GM12878 (cell line): ENCODE data around the gene ITGA7. TPM values are rescaled to one million over a fixed set of nuclear protein-coding genes. Genes with fewer than 3 reads are reported as not detected.

ENCODE experiments used
- ATAC-seq: fragments of 200-7000 bp; cut with Tn5 transposase; 3 replicates; pipeline ENCODE4 v1.9.1; 2020; ENCODE audit warnings: mild to moderate bottlenecking, moderate library complexity
- BruUV-seq: library from RNA; stranded (reverse); fragments of 400-500 nt; replicated peaks from 2 replicates; lab custom pipeline; 2021; lab: Mats Ljungman, UMichigan
- CTCF ChIA-PET: fragments of 300-600 bp; sonication (Branson Sonifier 250); formaldehyde crosslinking; extraction: SDS; loops from one replicate; lab custom pipeline; 2021; ENCODE audit warnings: inconsistent platforms; lab: Yijun Ruan, JAX
- POLR2A ChIA-PET: fragments of 350-600 bp; formaldehyde crosslinking; extraction: SDS; loops from one replicate; lab custom pipeline; 2021; ENCODE audit warnings: inconsistent platforms; lab: Charles Lee
- RAD21 ChIA-PET: fragments of 300-600 bp; sonication (Branson Sonifier 250); formaldehyde crosslinking; loops from one replicate; lab custom pipeline; 2023; ENCODE audit warnings: antibody characterized with exemption; ENCODE audit not compliant: unreplicated experiment; lab: Charles Lee
- SMC1A ChIA-PET: fragments of 300-600 bp; sonication (Branson Sonifier 250); formaldehyde crosslinking; loops from one replicate; lab custom pipeline; 2023; ENCODE audit not compliant: unreplicated experiment, uncharacterized antibody; lab: Charles Lee
- DNase-seq: peaks from one replicate; pipeline ENCODE4 v3.0.0-alpha.2; 2011; ENCODE audit warnings: low read depth, low spot score
- FAIRE-seq: peaks from 3 replicates; lab custom pipeline; 2011; peaks lifted over from hg19 to GRCh38; lab: Jason Lieb, UNC
- H2AFZ ChIP-seq: 2 replicates; pipeline ENCODE4 v1.6.0; 2011; ENCODE audit warnings: low read depth, low read length, control low read depth; ENCODE audit not compliant: control insufficient read depth
- H3K27ac ChIP-seq: 2 replicates; pipeline ENCODE4 v1.5.1; 2011; ENCODE audit warnings: control low read depth; ENCODE audit not compliant: control insufficient read depth, insufficient read depth
- H3K27me3 ChIP-seq, 2 experiments: replicated peaks in 1 of 2; 2 replicates each; pipeline versions ENCODE4 v1.6.0 to v1.6.1; 2011; ENCODE audit warnings: low read length in 1 of 2; ENCODE audit not compliant: control insufficient read depth in 2 of 2, insufficient read depth in 2 of 2
- H3K36me3 ChIP-seq, 2 experiments: 2 replicates each; pipeline ENCODE4 v1.5.1; 2011; ENCODE audit warnings: low read length in 1 of 2; ENCODE audit not compliant: control insufficient read depth in 2 of 2, insufficient read depth in 2 of 2
- H3K4me1 ChIP-seq: 2 replicates; pipeline ENCODE4 v1.6.1; 2011; ENCODE audit warnings: mild to moderate bottlenecking, low read length, moderate library complexity, mixed read lengths; ENCODE audit not compliant: control insufficient read depth, insufficient read depth
- H3K4me2 ChIP-seq: 2 replicates; pipeline ENCODE4 v1.6.0; 2011; ENCODE audit warnings: control low read depth; ENCODE audit not compliant: control insufficient read depth, insufficient read depth
- H3K4me3 ChIP-seq: fragments of 200-600 bp; sonication (generic); 2 replicates; pipeline ENCODE4 v1.5.1; 2016
- H3K79me2 ChIP-seq: 2 replicates; pipeline ENCODE4 v1.6.0; 2011; ENCODE audit warnings: low read length; ENCODE audit not compliant: control insufficient read depth, insufficient read depth
- H3K9ac ChIP-seq: 2 replicates; pipeline ENCODE4 v1.8.0; 2011; ENCODE audit warnings: low read length, control low read depth, mixed read lengths; ENCODE audit not compliant: control insufficient read depth, insufficient read depth
- H3K9me3 ChIP-seq: replicated peaks from 3 replicates; pipeline ENCODE4 v1.5.1; 2011; ENCODE audit warnings: mild to moderate bottlenecking, low read length; ENCODE audit not compliant: control insufficient read depth, insufficient read depth
- H4K20me1 ChIP-seq: 2 replicates; pipeline ENCODE4 v1.6.0; 2011; ENCODE audit not compliant: control insufficient read depth, insufficient read depth
- BRCA1 ChIP-seq: IDR thresholded peaks from 2 replicates; pipeline ENCODE4 v1.6.1; 2011; ENCODE audit warnings: low read depth, low read length, improper control_type of control experiment
- FOS ChIP-seq: IDR thresholded peaks from 3 replicates; pipeline ENCODE4 v1.6.1; 2011; ENCODE audit warnings: borderline replicate concordance; ENCODE audit not compliant: insufficient read length; ENCODE audit errors: extremely low read depth
- MXI1 ChIP-seq: fragments of 150-350 bp; IDR thresholded peaks from 2 replicates; pipeline ENCODE4 v1.6.1; 2011; ENCODE audit warnings: low read depth, mild to moderate bottlenecking, inconsistent platforms, low read length, improper control_type of control experiment
- PML ChIP-seq: IDR thresholded peaks from 2 replicates; pipeline ENCODE4 v1.6.1; 2012; ENCODE audit warnings: low read length, inconsistent platforms
- SMARCA5 ChIP-seq: fragments of 450-650 bp; IDR thresholded peaks from 2 replicates; pipeline ENCODE4 v1.6.1; 2017; ENCODE audit warnings: mild to moderate bottlenecking
- STAT3 ChIP-seq: IDR thresholded peaks from 2 replicates; pipeline ENCODE4 v1.6.1; 2011; ENCODE audit warnings: low read depth, low read length, improper control_type of control experiment
- SUPT20H ChIP-seq: IDR thresholded peaks from 2 replicates; pipeline ENCODE4 v1.6.1; 2011; ENCODE audit warnings: low read depth, mild to moderate bottlenecking, low read length, moderate library complexity, borderline replicate concordance; ENCODE audit not compliant: control insufficient read depth
- YY1 ChIP-seq: IDR thresholded peaks from 2 replicates; pipeline ENCODE4 v1.6.1; 2011; ENCODE audit warnings: low read depth, mild to moderate bottlenecking, low read length
- WGBS: methylation state at CpG from one replicate; pipeline ENCODE4 v1.1.6; 2016; ENCODE audit warnings: low lambda C conversion rate; ENCODE audit not compliant: insufficient replicate concordance, insufficient coverage; ENCODE audit errors: missing lambda C conversion rate; 5-methylcytosine and 5-hydroxymethylcytosine counted together
- in situ Hi-C: fragments of 300-500 bp; cut with MboI; formaldehyde crosslinking; loops from 9 replicates; pipeline ENCODE4 v1.14.3; 2018; ENCODE audit warnings: mixed read lengths
- intact Hi-C: fragments of 100-400 bp; cut with micrococcal nuclease; formaldehyde crosslinking; loops from one replicate; pipeline ENCODE4 v1.14.2; 2022; ENCODE audit not compliant: unreplicated experiment
- polyA plus RNA-seq, 11 experiments: library from polyadenylated mRNA; depleted of rRNA in 4 of 11; unstranded in 6 of 11; stranded (reverse) in 5 of 11; fragments of >200 nt; fragmentation: Nextera tagmentation in 4 of 11; fragmentation: Illumina TruSeq in 1 of 11; extraction: Ambion mirVana in 4 of 11; extraction: Trizol in 1 of 11; gene quantifications; 1 replicate in 1 of 11; 2 replicates in 10 of 11; pipeline versions ENCODE4 v1.2.1 to v1.2.3, GENCODE V29; 2011 to 2016; ENCODE audit warnings: inconsistent platforms in 2 of 11, missing spikeins in 2 of 11, low read depth in 1 of 11
- total RNA-seq, 4 experiments: library from RNA; depleted of rRNA in 3 of 4; stranded (reverse); fragments of >200 nt in 3 of 4; fragmentation: Illumina TruSeq in 1 of 4; extraction: Trizol in 1 of 4; gene quantifications; 2 replicates each; pipeline versions ENCODE4 v1.2.1 to v1.2.3, GENCODE V29; 2013 to 2021
- TF ChIP-seq, protein P1 (sequence below): fragments of 450-650 bp; IDR thresholded peaks from 2 replicates; pipeline ENCODE4 v1.6.1; 2017; ENCODE audit warnings: mild to moderate bottlenecking, moderate library complexity
- TF ChIP-seq, protein P2 (sequence below): IDR thresholded peaks from 2 replicates; pipeline ENCODE4 v1.6.1; 2011; ENCODE audit warnings: borderline replicate concordance, low read depth, mild to moderate bottlenecking, moderate library complexity, low read length; ENCODE audit not compliant: insufficient read depth, poor library complexity, severe bottlenecking
- TF ChIP-seq, protein P3 (sequence below): fragments of 150-350 bp; IDR thresholded peaks from 2 replicates; pipeline ENCODE4 v1.6.1; 2014; ENCODE audit warnings: mild to moderate bottlenecking, low read depth, low read length
- TF ChIP-seq, protein P4 (sequence below): fragments of 450-650 bp; IDR thresholded peaks from 2 replicates; pipeline ENCODE4 v1.6.1; 2017; ENCODE audit warnings: low read depth, mild to moderate bottlenecking, moderate library complexity

Gene ITGA7
- total and polyA plus RNA-seq, 10 of the 15 experiments (the other 5 are each of a cell fraction or from before 2014, with no cell fraction given), result 0.18 to 5.1 (median 1.5) TPM

DNA sequence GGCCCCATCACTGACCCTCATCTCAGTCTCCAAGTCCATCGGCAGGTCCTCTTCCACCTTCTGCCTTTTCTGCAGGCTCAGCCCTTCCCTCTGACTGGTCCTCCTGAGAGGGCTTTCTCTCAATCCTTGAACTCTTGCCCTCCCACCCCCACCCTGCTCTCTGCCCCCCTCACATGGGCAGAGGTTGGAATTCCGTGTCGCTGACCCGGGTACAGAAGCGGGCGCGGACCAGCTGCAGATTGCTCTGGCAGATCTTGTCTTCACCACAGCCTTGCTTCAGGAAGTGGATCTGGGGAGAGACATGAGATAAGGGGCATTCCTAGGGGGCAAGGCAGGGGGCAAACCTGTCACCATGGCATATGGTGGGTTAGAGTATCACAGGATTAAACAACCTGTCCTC, 12.4 kb downstream of the ITGA7 start:
- no peak for TF ChIP-seq MXI1
- TF ChIP-seq, protein P1, sequence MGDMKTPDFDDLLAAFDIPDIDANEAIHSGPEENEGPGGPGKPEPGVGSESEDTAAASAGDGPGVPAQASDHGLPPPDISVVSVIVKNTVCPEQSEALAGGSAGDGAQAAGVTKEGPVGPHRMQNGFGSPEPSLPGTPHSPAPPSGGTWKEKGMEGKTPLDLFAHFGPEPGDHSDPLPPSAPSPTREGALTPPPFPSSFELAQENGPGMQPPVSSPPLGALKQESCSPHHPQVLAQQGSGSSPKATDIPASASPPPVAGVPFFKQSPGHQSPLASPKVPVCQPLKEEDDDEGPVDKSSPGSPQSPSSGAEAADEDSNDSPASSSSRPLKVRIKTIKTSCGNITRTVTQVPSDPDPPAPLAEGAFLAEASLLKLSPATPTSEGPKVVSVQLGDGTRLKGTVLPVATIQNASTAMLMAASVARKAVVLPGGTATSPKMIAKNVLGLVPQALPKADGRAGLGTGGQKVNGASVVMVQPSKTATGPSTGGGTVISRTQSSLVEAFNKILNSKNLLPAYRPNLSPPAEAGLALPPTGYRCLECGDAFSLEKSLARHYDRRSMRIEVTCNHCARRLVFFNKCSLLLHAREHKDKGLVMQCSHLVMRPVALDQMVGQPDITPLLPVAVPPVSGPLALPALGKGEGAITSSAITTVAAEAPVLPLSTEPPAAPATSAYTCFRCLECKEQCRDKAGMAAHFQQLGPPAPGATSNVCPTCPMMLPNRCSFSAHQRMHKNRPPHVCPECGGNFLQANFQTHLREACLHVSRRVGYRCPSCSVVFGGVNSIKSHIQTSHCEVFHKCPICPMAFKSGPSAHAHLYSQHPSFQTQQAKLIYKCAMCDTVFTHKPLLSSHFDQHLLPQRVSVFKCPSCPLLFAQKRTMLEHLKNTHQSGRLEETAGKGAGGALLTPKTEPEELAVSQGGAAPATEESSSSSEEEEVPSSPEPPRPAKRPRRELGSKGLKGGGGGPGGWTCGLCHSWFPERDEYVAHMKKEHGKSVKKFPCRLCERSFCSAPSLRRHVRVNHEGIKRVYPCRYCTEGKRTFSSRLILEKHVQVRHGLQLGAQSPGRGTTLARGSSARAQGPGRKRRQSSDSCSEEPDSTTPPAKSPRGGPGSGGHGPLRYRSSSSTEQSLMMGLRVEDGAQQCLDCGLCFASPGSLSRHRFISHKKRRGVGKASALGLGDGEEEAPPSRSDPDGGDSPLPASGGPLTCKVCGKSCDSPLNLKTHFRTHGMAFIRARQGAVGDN, result no peak
- no peak for TF ChIP-seq STAT3
- TF ChIP-seq, protein P2, sequence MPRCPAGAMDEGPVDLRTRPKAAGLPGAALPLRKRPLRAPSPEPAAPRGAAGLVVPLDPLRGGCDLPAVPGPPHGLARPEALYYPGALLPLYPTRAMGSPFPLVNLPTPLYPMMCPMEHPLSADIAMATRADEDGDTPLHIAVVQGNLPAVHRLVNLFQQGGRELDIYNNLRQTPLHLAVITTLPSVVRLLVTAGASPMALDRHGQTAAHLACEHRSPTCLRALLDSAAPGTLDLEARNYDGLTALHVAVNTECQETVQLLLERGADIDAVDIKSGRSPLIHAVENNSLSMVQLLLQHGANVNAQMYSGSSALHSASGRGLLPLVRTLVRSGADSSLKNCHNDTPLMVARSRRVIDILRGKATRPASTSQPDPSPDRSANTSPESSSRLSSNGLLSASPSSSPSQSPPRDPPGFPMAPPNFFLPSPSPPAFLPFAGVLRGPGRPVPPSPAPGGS, result no peak
- TF ChIP-seq, protein P3, sequence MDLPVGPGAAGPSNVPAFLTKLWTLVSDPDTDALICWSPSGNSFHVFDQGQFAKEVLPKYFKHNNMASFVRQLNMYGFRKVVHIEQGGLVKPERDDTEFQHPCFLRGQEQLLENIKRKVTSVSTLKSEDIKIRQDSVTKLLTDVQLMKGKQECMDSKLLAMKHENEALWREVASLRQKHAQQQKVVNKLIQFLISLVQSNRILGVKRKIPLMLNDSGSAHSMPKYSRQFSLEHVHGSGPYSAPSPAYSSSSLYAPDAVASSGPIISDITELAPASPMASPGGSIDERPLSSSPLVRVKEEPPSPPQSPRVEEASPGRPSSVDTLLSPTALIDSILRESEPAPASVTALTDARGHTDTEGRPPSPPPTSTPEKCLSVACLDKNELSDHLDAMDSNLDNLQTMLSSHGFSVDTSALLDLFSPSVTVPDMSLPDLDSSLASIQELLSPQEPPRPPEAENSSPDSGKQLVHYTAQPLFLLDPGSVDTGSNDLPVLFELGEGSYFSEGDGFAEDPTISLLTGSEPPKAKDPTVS, result no peak
- TF ChIP-seq, protein P4, sequence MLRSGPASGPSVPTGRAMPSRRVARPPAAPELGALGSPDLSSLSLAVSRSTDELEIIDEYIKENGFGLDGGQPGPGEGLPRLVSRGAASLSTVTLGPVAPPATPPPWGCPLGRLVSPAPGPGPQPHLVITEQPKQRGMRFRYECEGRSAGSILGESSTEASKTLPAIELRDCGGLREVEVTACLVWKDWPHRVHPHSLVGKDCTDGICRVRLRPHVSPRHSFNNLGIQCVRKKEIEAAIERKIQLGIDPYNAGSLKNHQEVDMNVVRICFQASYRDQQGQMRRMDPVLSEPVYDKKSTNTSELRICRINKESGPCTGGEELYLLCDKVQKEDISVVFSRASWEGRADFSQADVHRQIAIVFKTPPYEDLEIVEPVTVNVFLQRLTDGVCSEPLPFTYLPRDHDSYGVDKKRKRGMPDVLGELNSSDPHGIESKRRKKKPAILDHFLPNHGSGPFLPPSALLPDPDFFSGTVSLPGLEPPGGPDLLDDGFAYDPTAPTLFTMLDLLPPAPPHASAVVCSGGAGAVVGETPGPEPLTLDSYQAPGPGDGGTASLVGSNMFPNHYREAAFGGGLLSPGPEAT, result no peak
- TF ChIP-seq FOS, result no peak
- no peak for TF ChIP-seq YY1
- TF ChIP-seq SUPT20H, result no peak
- no peak for TF ChIP-seq SMARCA5
- no peak for TF ChIP-seq PML
- TF ChIP-seq BRCA1, result no peak
- ChIA-PET POLR2A (no interaction called here), CTCF (no interaction called here), SMC1A (no interaction called here), RAD21 (no interaction called here)
- FAIRE-seq (no peak), DNase-seq (no peak), ATAC-seq (no peak)
- H3K79me2 ChIP-seq, result no peaks in the 10 kb centered on the region
- 43% methylated on average over 5 of the region's 7 CpGs for WGBS
- H3K27me3 ChIP-seq, result no peaks in the 10 kb centered on the region
- H3K4me1 ChIP-seq, result no peaks in the 10 kb centered on the region
- in situ Hi-C loops (no loop called here), intact Hi-C loops (no loop called here)
- no peak overlapping the region for H2AFZ ChIP-seq
- no peak overlapping the region for H3K4me2 ChIP-seq
- no peak overlapping the region for H3K9ac ChIP-seq
- H3K27ac ChIP-seq, result no peak overlapping the region
- no peaks in the 10 kb centered on the region for H3K36me3 ChIP-seq
- no peaks in the 10 kb centered on the region for H3K9me3 ChIP-seq
- H3K4me3 ChIP-seq, result no peak overlapping the region
- H4K20me1 ChIP-seq, result no peaks in the 10 kb centered on the region
- no TSS peak for BruUV-seq
